ENCODE measurements around the gene ZBTB8B. TPM values are rescaled to one million over a fixed set of nuclear protein-coding genes. Genes with fewer than 3 reads are reported as not detected.

The ZBTB8B gene
- total RNA-seq, 1 experiment from 2014 or later = not detected

DNA sequence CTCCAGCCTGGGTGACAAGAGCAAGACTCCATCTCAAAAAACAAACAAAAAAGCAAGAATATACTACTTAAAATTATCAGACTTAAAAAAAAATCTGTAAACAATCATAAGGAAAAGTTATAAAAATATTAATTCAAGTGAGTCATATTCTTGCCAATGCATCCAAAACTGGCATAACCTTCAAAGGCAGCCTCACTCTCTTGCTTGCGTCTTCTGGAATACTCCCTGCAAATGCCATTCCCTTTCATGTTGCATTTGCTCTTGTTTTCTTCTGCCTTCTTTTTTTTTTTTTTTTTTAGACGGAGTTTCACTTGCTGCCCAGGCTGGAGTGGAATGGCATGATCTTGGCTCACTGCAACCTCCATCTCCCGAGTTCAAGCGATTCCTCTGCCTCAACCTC is 42.1 kb downstream of the ZBTB8B start:
- no peak for DNase-seq (ENCODE audit: low read depth)

DNA sequence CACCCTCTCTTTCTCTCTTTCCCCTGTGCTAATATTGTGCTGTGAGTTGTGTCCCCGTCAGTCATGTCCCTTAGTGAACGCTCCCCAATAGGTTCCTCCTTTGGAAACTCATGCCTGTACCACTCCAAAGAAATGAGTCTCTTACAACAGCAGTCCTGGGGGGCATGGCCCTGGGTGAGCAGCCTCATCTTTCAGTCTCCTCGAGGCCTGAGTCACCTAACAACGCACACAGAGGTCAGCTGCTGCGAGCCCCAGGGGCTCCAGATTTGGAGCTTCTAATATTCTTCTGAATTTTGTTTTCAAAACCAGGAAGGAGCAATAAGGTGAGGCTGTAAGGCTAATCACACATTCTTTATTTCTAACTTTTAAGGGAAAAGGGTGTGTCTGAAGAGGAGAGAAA is 43.9 kb downstream of the ZBTB8B start:
- DNase-seq (ENCODE audit: low read depth) = peak; percentile 59

DNA sequence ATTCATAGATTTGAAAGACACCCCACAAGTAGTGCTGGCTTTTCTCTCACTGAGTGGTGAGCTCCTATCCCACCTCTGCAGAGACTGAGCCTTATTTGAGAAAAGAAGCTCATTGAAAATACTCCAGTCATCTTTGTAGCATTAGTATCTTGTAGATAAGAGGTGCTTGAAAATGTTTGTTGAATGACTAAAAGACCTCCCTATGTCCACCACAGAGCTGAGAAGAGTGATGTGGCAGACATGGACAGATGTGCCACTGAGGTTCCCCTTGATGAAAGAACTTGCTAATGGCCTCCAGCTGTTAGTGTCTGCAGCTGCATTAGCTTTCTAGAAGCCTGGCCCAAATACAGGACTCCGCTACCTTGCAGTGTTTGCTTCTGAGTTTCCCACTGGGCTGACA is 45.1 kb downstream of the ZBTB8B start:
- no peak for DNase-seq (ENCODE audit: low read depth)

Other genes with a start within 250 kb of the ZBTB8B start
- 14.4 and 16.6 TPM in 2 replicates for gene TMEM234, start 242.7 kb upstream of the ZBTB8B start, total RNA-seq (2014; rRNA removed)
- 296 and 327 TPM in 2 replicates for gene EIF3I, start 242.7 kb upstream of the ZBTB8B start, total RNA-seq (2014; rRNA removed)
- gene FAM167B, start 217.8 kb upstream of the ZBTB8B start, total RNA-seq (2014; rRNA removed) = 0.23 TPM in 1 of 2 replicates, not detected in the other
- not detected in 2 replicates for gene LCK, start 213.8 kb upstream of the ZBTB8B start, total RNA-seq (2014; rRNA removed)
- 53.0 and 54.4 TPM in 2 replicates for gene HDAC1, start 173.0 kb upstream of the ZBTB8B start, total RNA-seq (2014; rRNA removed)
- gene MARCKSL1, start 128.8 kb upstream of the ZBTB8B start, total RNA-seq (2014; rRNA removed) = 94.7 and 107 TPM in 2 replicates
- gene FAM229A, start 102.6 kb upstream of the ZBTB8B start, total RNA-seq (2014; rRNA removed) = 2.0 and 5.2 TPM in 2 replicates
- 0.40 TPM in 1 of 2 replicates, not detected in the other for gene TSSK3, start 102.5 kb upstream of the ZBTB8B start, total RNA-seq (2014; rRNA removed)
- 55.4 and 58.0 TPM in 2 replicates for gene BSDC1, start 70.6 kb upstream of the ZBTB8B start, total RNA-seq (2014; rRNA removed)
- gene ZBTB8A, start 74.4 kb downstream of the ZBTB8B start, total RNA-seq (2014; rRNA removed) = 5.2 and 5.7 TPM in 2 replicates
- 33.0 and 34.3 TPM in 2 replicates for gene ZBTB8OS, start 185.5 kb downstream of the ZBTB8B start, total RNA-seq (2014; rRNA removed)
- 114 and 150 TPM in 2 replicates for gene RBBP4, start 186.1 kb downstream of the ZBTB8B start, total RNA-seq (2014; rRNA removed)
- 50.5 and 55.2 TPM in 2 replicates for gene SYNC, start 237.7 kb downstream of the ZBTB8B start, total RNA-seq (2014; rRNA removed)